Caco-2 (cell line): Measurements from ENCODE around the gene ANXA8. TPM values are rescaled to one million over a fixed set of nuclear protein-coding genes. Genes with fewer than 3 reads are reported as not detected.

ENCODE experiments used
- BruUV-seq: library from RNA; stranded (reverse); fragments of 400-500 nt; replicated peaks from 2 replicates; lab custom pipeline; 2021; lab: Mats Ljungman, UMichigan
- CTCF ChIA-PET: fragments of 300-600 bp; sonication (Branson Sonifier 250); formaldehyde crosslinking; loops from one replicate; lab custom pipeline; 2022; ENCODE audit warnings: antibody characterized with exemption; lab: Charles Lee
- POLR2A ChIA-PET: fragments of 300-600 bp; sonication (Branson Sonifier 250); formaldehyde crosslinking; loops from one replicate; lab custom pipeline; 2022; ENCODE audit warnings: antibody characterized with exemption; lab: Charles Lee
- DNase-seq, 2 experiments: peaks; one replicate each; pipeline versions ENCODE4 v3.0.0 to v3.0.0-alpha.2; 2020 to 2022
- H3K27me3 ChIP-seq: replicated peaks from 2 replicates; pipeline ENCODE4 v1.6.0; 2011; ENCODE audit warnings: low read length; ENCODE audit not compliant: control insufficient read depth, insufficient read depth
- H3K36me3 ChIP-seq: 2 replicates; pipeline ENCODE4 v1.5.1; 2011; ENCODE audit warnings: low read length; ENCODE audit not compliant: control insufficient read depth, insufficient read depth
- H3K4me1 ChIP-seq: fragments of 250-450 bp; sonication (Bioruptor Pico); 2 replicates; pipeline ENCODE4 v1.5.1; 2020; ENCODE audit warnings: mild to moderate bottlenecking
- H3K4me3 ChIP-seq: 2 replicates; pipeline ENCODE4 v1.5.1; 2011; ENCODE audit warnings: low read depth, mild to moderate bottlenecking, control low read depth, low read length
- H3K9me3 ChIP-seq: fragments of 250-450 bp; sonication (Bioruptor Pico); 2 replicates; pipeline ENCODE4 v1.5.1; 2020; ENCODE audit warnings: mild to moderate bottlenecking, moderate library complexity
- H3K27ac Mint-ChIP-seq: one replicate; pipeline ENCODE4 v1.8.0; 2022; ENCODE audit warnings: mixed read lengths; ENCODE audit not compliant: unreplicated experiment
- H3K27me3 Mint-ChIP-seq: one replicate; pipeline ENCODE4 v1.8.0; 2022; ENCODE audit warnings: mixed read lengths; ENCODE audit not compliant: insufficient read depth, unreplicated experiment
- H3K36me3 Mint-ChIP-seq: one replicate; pipeline ENCODE4 v1.8.0; 2022; ENCODE audit warnings: mild to moderate bottlenecking, mixed read lengths; ENCODE audit not compliant: insufficient read depth, unreplicated experiment
- H3K4me1 Mint-ChIP-seq: one replicate; pipeline ENCODE4 v1.8.0; 2022; ENCODE audit warnings: low read depth, mixed read lengths; ENCODE audit not compliant: unreplicated experiment
- H3K4me3 Mint-ChIP-seq: one replicate; pipeline ENCODE4 v1.8.0; 2022; ENCODE audit warnings: mild to moderate bottlenecking, moderate library complexity, mixed read lengths; ENCODE audit not compliant: unreplicated experiment
- H3K9me3 Mint-ChIP-seq: one replicate; pipeline ENCODE4 v1.8.0; 2022; ENCODE audit warnings: mixed read lengths; ENCODE audit not compliant: unreplicated experiment
- CTCF ChIP-seq, 2 experiments: fragments of 200-600 bp in 1 of 2; IDR thresholded peaks; 1 replicate in 1 of 2; 2 replicates in 1 of 2; pipeline versions ENCODE4 v1.5.1 to v1.8.0; 2011 to 2022; ENCODE audit warnings: antibody characterized with exemption in 1 of 2, control low read depth in 1 of 2, inconsistent platforms in 1 of 2, low read depth in 1 of 2, low read length in 1 of 2, mild to moderate bottlenecking in 1 of 2, moderate library complexity in 1 of 2; ENCODE audit not compliant: insufficient read depth in 1 of 2, severe bottlenecking in 1 of 2, unreplicated experiment in 1 of 2
- intact Hi-C: fragments of 100-400 bp; cut with micrococcal nuclease; formaldehyde crosslinking; loops from one replicate; pipeline ENCODE4 v1.10.0; 2022; ENCODE audit not compliant: unreplicated experiment
- total RNA-seq: library from RNA; stranded (reverse); gene quantifications from 2 replicates; pipeline ENCODE4 v1.2.3, GENCODE V29; 2022

The ANXA8 gene
- total RNA-seq, 1 experiment from 2014 or later, result 20.9 TPM

GRCh38 chr10:47423476-47423875 is 60.4 kb downstream of the ANXA8 start:
- H3K27me3 Mint-ChIP-seq, result no peaks in the 10 kb centered on the region

DNA sequence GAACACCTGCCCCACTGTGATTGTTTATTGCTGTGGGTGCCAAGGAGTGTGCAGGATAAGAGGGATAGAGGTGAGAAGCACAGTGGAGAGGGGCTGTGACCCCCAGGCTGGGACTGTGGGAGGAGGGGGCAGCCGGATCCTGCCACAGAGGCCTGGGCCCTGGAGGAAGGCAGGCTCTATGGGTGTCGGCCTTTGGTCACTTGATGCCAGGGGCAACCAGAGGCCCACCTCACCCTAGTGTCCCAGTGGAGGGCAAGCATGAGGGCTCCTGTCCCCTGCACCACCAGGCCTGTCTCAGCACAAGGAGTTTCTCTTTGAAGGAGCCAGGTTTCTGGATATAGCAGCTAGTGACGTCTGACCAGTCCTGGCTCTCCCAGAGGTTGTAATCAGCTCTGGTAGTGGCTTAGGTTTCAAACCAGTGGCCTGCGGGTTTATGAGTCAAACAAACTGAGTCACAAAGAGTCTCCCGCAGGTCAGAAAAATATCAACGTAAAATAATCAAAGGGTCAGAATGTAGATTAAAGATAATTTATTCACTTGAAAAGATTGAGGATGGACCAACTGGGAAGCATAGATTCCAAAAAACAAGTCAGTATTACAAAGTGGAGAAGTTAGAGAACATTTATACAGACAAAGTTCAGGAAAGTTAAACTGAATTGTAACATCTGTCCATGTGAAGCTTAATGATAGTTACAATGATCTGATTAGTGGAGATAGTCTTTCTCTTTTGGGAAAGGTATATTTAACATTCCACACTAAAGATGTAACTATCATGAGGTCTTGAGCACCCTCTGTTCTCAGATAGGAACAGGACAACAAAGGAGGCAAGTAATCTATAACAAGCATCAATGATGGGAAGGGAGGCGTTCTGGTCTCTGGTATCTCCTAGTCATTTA is 62.6 kb downstream of the ANXA8 start:
- intact Hi-C loops, result no loop called here
- peak overlapping the region; percentile 11 for H3K27ac Mint-ChIP-seq
- peak in 1 of 2 experiments; percentile 41 for DNase-seq

More at GRCh38 chr10:47423476-47423875, 60.4 kb downstream of the ANXA8 start:
- DNase-seq, result no peak
- intact Hi-C loops, result no loop called here
- Histone ChIP-seq H3K4me3 (no peak overlapping the region), H3K36me3 (no peaks in the 10 kb centered on the region), H3K4me1 (peaks cover 7% of the 10 kb centered on the region), H3K27me3 (no peaks in the 10 kb centered on the region), H3K9me3 (no peaks in the 10 kb centered on the region)
- Mint-ChIP-seq H3K27ac (no peak overlapping the region), H3K9me3 (peaks cover 12% of the 10 kb centered on the region), H3K36me3 (no peaks in the 10 kb centered on the region), H3K4me1 (peaks cover 16% of the 10 kb centered on the region), H3K4me3 (no peak overlapping the region)
- POLR2A ChIA-PET, result no interaction called here
- BruUV-seq, result no TSS peak
- CTCF ChIA-PET, result no interaction called here
- no peak for TF ChIP-seq CTCF (IDR thresholded peaks at IDR 0.05; ENCODE audit: insufficient read depth in 1 of 2, low read depth in 1 of 2, low read length in 1 of 2, severe bottlenecking in 1 of 2, unreplicated experiment in 1 of 2)

More for the DNA sequence above, 62.6 kb downstream of the ANXA8 start:
- H3K27me3 ChIP-seq, result no peaks in the 10 kb centered on the region
- Mint-ChIP-seq H3K36me3 (no peaks in the 10 kb centered on the region), H3K9me3 (peaks cover 2% of the 10 kb centered on the region), H3K4me1 (peaks cover 16% of the 10 kb centered on the region), H3K4me3 (no peak overlapping the region), H3K27me3 (no peaks in the 10 kb centered on the region)
- H3K36me3 ChIP-seq, result no peaks in the 10 kb centered on the region
- H3K9me3 ChIP-seq, result no peaks in the 10 kb centered on the region
- H3K4me3 ChIP-seq, result no peak overlapping the region
- no TSS peak for BruUV-seq
- TF ChIP-seq CTCF (IDR thresholded peaks at IDR 0.05; ENCODE audit: insufficient read depth in 1 of 2, low read depth in 1 of 2, low read length in 1 of 2, severe bottlenecking in 1 of 2, unreplicated experiment in 1 of 2), result no peak
- ChIA-PET CTCF (interaction anchor here (1.6 kb wide), 1 partner anchor 17 kb away, joined by 3 read pairs; no protein-coding TSS in a partner anchor), POLR2A (no interaction called here)
- peaks cover 7% of the 10 kb centered on the region for H3K4me1 ChIP-seq
